GM21717 (cell line): ENCODE measurements around the gene NTSR1.

Source experiments
- ATAC-seq: cut with Tn5 transposase; IDR thresholded peaks from one replicate; pipeline ENCODE4 v1.9.1; 2021; ENCODE audit warnings: mild to moderate bottlenecking, moderate library complexity; ENCODE audit not compliant: unreplicated experiment

NTSR1 gene

DNA sequence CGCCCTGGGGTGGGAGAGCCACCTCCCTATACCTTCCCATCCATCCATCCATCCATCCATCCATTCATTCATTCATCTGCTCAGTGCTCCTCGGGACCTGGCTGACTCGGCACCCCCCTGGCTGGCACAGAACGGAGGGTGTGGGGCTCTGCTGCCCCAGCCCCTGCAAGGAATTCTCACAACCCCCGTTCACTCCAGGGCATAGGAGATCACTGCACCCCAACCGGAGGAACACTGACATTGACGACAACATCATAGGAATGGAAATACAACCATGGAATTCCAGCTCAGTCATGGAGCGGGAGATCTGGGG, 59.6 kb downstream of the NTSR1 start:
- no peak for ATAC-seq

DNA sequence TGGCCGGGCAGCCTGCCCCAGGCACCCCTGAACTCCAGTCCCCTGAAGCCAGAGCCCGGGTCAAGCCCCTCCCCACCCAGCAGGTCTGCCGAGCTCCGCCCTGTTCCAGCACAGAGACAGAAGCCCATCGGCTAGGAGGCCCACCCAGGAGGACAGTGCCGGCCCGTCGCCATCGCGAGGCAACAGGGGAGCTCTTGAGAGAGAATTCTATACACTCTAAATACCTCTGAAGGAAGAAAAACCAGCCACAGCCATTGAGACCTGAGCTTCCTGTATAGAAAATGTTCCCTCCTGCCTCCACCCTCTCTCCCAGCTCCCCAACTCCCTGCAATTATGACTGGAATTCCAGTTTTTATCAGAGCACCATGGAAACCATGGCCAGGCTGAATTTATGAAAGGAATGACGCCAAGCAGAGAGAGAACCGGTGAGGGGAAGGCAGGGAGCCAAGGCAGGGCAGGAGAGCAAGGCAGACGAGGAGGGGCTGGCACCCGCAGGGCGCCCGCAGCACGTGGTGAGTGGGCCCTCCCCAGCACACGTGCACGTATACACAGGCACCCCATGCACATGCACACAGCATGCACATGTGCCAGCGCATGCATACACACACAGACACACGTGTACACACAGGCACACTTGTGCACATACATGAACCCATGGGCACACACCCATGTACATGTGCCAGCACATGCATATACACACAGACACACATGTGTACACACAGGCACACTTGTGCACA, 60.1 kb downstream of the NTSR1 start:
- ATAC-seq, result no peak

DNA sequence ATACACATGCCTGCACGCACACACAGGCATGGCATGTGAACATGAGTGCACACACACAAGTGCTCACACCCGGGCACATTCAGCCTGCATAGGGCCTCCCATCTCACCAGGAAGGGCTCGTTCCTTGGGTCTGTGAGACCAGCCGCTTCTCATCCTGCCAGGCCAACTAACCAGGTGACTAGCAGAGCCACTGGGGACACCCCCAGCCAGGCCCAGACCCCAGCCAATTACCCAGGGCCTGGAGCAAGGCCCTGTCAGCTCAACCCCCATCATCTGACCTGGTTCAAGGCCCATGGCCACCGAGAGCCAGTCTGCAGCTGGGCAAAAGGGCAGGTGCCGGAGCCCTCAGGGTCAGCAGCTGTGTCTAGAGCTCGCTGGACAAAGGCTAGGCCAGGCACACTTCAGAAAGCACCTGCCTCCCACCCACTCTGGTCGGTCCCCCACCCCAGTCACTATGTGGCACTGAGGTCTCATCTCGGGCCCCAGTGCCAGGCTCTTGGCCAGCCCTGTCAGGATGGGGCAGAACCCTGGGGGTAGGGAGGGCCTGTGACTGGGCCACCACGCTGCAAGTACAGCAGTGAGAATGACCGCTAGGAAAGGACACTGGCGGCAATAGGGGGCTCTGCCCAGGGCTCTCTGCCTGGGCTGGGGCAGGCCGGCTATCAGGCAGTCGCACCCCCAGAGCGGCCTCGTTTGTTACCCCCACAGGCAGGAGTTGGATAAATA, 60.9 kb downstream of the NTSR1 start:
- no peak for ATAC-seq

DNA sequence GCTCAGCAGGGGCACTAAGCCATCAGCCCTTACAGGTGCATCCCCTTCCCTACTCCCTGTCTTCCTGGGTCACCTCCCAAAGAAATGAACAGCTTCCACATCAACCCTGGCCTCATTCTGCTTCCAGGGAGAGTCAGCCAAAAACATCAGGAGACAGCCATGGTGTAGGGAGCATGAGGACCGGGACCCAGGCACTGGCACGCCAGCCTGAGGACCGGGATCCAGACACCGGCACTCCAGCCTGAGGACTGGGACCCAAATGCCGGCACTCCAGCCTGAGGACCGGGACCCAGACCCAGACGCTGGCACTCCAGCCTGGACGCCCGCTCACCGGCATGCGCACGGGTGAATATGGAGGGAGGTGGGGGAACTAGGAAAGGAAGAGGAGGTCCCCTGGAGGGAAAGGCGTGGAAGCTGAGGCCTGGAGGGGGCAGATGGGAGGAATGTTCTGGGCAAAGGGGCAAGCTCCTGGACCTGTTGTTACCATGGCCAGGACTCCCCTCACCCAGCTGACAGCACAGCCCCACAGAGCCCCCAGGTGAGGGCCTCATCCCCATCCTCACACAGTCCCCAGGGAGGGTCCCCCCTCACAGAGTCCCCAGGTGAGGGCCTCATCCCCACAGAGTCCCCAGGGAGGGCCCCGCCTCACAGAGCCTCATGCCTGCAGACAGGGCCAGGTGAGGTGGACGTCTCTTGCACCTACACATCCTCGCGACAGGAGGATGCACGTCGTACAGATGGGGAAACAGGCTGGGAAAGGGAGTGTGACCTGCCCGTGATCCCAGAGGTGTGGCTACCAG, 61.7 kb downstream of the NTSR1 start:
- ATAC-seq, result no peak

DNA sequence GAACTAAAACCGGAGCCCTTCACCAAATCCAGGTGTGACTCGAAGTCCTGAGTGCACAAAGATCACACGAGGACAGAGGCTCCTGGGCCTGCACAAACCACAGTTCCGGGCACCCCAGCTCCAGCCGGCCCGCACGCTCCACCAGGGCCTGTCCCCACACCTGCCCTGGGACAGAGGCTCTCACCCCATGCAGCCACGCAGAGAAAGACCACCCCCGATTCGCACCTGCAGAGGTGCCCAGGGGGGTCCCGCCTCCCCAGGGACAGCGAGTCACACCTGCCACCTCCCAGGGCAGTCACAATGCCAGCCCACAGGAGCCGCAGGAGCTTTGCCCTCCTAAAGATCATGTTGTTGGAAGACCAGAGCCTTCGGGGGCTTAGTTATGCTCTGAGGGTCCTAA, 62.3 kb downstream of the NTSR1 start:
- no peak for ATAC-seq

DNA sequence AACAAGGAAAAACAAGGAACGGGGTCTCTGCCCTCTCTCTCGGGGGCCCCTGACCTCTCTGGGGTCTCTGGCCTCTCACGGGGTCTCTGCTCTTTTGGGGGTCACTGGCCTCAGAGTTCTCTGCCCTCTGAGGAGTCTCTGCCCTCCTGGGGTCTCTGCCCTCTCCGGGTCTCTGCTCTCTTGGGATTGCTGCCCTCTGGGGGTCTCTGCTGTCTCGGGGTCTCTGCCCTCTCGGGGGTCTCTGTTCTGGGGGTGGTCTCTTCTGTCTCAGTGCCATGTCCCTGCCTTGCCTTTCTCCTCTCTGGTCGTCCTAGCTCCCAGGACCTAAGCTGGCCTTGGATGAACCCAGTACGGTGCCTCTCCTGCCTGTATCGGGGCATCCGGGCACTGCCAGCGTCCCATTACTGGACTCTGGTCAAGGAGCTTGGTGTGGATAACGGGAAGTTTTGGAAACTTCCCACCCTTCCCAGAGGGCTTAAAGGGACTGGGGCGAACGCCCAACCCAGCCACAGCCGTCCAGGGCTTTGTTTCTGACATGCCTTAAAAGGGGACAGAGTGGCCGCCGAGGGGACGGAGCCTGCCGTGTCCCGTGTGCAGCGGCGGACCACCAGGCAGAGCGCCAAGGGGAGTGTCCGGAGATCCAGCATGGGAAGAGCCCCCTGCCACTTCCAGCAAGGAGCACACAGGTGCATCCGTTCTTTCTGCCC, 62.9 kb downstream of the NTSR1 start:
- ATAC-seq, result no peak

DNA sequence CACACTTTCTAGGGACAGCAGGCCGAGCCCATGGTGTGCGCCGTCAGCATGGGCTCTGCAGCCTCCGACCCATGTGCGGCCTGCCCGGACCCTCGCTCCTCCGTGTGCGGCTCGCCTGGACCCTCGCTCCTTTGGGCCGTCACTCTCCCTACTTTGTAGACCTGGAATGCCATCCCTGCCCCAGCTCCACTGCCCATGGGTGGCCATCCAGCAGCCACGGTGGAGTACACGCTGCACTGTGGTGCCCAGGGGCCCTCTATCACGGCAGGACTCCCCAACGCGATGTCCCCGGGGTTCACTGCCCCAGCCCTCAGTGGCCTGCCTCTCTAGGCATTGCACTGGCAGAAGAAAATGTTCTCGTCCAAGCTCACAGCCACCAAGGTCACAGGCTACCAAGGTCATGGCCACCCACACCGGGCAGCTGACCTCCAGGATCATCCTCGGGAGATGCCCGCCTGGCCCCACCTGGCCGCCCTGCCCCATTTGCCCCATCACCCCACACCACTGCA, 63.5 kb downstream of the NTSR1 start:
- no peak for ATAC-seq

DNA sequence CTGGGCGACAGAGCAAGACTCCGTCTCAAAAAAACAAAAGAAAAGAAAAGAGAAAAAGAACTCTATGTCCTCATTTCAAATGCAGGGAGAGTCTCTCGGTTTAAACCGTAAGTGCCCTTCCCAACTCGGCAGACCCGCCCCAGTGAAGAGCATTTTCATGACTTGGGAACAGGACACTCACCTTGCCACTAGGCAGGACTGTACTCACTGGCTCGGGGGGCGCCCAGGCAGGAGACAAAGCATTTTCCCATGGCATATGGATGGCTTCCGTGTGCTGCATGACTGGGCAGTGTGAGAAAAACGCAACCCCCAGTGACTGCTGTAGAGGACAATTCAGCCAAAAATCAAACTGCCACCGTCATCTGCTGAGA, 64.0 kb downstream of the NTSR1 start:
- ATAC-seq, result no peak

DNA sequence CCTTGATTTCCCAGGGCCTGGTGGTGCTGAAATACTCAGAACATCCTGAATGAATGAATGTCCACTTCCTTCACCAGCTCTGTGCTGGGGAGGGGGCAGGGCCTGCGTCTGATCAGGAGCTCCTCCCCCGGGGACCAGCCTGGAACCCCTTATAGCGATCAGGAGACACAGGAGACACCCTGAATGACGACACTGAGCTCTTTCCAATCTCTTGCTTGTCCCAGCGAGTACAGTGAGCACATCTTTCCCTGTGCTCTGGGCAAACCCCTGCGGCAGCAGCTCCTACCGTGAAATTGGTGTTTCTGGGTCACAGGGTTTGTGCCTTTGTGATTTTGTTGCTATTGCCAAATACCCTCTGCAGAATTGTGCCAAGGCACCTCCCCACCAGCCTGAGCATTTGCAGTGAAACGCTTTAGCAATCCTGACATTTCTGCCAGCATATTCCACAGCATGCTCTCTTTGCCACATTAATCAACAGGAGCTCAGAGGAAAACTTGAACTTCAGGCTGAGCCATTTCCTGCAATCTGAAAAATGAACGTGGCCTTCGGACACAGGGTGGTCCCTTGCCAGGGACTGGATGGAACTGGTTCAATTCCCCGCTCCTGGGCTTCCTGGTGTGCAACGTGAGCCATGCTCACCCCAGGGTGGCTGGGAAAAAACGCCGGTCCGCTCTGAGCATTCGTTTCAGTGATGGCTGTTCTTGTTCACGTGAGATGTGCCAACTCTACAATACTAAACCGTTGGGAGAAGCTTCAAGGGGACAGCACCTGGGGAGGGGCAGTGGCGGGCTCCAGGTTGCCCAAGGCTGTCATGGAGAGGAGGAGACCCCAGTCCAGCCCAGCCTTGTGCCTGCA, 64.6 kb downstream of the NTSR1 start:
- no peak for ATAC-seq

DNA sequence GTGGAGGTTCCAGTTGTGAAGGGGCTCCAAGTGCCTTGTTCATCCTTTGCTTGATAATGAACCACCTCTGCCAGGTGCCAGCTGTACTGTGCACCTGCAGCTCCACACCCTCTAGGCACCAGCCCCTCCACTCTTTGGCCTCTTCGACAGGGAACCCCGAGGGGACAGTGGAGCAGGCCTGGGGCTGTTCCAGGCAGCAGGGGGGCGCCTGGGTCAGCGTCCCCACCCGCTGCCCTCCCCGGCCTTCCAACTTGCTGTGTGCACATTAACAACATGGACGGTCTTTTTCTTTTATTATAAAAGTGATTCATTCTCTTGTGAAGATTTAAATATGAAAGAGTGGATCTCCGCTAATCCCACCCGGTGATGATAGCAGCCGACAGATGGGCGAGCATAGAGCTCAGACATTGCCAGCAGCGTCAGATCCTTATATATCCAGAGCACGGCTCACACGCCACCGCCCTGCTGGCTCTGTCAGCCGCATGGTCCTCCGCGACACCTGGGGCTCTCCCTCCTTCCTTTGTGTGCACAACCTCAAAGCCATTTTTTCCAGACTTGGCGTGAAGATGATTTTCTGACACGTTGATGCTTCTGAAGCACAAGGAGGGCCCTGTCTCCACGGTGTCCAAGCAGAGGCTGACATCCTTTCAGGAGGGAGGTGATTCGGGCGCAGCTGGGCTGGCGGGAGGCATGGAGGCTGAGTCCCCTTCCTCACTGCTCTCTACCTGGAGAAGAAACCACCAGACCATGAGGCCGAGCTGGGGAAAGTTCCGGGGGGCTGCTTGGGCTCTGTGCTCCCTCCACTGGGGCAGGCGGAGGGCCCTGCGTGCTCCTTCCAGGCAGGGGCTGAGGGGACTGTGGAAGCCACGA, 65.4 kb downstream of the NTSR1 start:
- no peak for ATAC-seq

DNA sequence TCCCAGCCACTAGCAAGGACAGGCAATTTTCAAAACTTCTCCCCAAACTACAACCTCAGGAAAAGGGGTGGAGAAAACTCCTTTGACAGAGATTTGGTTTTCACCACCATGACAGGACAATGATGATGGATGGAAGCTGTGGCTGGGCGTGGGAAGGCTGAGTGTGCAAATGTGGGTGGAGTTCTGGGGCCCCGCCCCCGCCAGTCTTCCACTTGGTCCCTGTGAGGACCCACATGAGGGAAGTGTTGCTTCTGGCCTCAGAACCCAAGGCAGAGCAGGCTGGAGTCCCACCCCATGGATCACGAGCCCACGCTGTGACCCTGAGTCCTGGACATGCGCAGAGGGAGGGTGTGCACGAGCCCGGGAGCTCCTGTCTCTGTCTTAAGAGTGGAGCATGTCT, 66.1 kb downstream of the NTSR1 start:
- no peak for ATAC-seq

DNA sequence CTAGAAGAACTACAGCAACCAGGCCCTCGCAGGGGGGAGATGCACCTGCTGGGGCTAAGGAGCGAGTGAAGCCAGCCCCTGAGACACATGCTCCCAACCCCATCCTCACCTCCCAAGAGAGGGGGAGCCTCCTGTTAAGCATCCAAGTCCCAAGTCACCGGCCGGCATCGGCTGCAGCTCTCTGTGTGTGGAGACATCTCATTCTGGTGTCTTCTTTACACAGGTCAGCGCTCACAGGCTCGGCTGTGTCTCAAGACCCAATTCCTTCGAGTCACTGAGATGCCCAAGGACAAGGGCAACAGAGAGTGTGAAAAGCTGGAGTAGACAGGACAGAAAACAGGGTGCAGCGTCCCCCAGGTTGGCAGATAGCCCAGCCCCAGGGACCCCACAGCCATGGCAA, 66.6 kb downstream of the NTSR1 start:
- ATAC-seq, result no peak

DNA sequence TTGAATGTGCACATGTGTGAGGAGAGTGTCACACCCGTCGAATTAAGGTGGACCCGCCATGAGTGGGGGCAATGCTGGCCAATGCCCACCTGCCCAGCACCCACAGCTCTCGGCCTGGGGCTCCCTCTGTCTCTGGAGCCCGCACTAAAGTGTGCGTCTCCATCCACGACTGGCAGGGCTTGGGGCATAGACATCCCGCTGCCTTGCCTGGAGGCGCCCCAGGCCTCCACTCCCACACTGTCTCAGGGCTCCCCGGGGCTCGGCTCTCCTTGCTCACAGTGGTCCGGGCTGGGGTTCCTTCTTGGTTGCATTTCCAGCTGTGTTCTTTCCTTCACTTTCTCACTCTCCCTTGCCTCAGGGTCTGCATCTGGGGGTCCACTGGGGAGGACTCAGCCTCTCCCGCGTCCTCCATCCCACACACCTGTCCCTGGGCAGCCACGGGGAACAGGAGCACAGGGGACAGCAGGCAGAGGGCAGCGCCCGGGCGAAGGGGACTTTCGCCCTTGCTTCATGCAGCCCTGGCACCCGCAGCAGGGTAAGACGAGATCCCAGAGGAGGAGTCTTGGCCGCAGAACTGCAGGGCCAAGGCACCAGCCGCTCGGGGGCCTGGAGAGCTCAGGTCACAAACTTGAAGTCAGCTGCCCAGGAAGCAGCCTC, 67.5 kb downstream of the NTSR1 start:
- ATAC-seq, result no peak

DNA sequence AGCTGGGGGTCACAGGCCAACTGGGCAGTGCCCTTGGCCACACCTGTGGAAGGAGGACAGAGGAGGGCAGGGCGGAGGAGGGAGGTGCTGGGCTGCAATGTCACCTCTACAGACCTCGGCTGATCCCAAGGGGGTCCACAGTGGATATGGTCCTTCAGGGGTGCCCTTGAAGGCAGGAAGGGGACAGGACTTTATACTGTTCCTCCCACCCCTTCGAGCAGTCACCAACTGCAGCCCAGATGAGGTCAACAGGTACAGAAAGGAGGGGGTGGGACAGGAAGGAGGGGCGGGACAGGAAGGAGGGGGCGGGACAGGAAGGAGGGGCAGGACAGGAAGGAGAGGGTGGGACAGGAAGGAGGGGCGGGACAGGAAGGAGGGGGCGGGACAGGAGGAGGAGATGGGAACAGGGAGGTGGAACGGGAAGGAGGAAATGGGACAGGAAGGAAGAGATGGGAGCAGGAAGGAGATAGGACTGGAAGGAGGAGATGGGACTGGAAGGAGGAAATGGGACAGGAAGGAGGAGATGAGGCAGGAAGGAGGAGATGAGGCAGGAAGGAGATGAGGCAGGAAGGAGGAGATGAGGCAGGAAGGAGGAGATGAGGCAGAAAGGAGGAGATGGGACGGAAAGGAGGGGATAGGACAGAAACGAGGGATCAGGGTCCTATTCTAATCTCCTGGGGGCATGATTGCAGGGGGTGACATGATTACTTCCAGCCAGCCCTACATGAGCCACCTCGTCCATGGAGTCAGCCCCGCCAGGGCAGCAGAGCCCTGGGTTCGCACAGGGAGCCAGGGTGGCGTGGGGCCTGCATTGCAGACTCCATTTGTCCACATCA, 68.3 kb downstream of the NTSR1 start:
- ATAC-seq, result no peak

DNA sequence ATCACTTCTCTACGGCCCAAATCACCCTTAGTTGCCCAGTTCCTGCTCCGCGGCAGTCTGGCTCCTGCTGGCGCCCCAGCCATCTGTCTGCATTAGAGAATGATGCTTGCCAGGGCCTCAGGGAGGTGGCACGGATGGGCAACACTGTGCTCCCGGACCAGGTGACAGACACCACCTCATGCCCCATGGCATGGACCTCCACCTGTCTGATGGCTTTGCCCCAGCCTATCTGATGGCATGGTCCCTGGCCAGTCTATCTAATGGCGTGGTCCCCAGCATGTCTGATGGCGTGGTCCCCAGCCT, 68.8 kb downstream of the NTSR1 start:
- ATAC-seq, result no peak

DNA sequence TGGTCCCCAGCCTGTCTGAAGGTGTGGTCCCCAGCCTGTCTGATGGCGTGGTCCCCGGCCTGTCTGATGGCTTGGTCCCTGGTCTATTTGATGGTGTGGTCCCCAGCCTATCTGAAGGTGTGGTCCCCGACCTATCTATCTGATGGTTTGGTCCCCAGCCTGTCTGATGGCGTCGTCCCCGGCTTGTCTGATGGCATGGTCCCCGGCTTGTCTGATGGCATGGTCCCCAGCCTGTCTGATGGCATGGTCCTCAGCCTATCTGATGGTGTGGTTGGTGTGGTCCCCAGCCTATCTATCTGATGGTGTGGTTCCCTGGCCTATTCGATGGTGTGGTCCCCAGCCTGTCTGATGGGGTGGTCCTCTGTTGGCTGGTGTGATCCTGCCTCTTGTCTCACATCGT, 69.4 kb downstream of the NTSR1 start:
- no peak for ATAC-seq

DNA sequence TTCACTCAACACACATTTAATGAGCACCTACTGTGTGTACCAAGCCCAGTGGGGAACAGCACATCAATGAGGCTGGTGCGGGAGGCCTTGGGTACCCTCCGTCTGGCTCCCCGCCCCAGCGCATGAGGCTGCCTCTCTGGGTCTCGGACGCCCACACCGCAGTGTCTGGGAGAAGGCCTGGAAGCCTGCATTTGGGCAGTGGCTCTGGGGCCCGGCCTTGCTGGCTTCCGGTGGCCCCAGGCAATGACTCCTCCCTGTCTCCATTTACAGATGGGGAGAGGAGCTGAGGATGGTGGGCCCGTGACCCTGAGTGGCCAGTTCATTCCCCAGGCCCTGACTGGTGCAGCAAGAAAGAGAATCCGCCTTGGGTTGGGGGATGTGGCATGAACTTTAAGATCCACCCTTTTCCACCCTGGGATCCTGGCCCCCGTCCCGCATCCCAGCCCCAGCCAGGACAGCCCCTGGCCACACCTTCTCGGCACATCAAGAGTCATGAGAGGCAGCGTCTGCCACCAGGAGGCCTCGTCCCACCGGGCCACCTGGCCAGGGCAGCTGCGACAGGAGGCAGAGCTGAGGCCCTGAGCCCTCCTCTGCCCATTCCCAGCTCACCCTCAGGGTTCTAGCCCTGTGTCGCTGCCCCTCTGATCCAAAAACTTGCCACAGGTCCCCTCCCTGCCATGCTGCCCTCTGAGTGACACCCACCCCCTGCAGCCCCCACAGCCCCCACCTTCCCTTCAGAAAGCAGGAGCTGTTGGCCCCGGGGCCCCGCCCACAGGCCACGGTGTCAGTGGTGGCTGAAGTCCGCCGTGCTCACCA, 70.2 kb downstream of the NTSR1 start:
- no peak for ATAC-seq

DNA sequence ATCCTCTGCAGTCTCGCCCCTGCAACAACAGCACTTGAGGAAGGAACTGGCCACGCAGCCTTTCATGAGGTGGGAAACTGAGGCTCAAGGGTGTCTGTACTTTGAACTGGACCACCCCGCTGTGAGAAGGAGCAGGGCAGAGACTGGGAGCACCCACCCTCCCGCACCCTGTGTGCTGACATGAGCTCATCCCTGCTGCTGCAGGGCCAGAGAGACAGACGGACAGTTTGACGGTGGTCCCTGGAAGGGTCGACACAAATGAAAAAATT, 70.7 kb downstream of the NTSR1 start:
- ATAC-seq, result no peak
